ENCODE data around the gene PSMA7. TPM values are rescaled to one million over a fixed set of nuclear protein-coding genes. Genes with fewer than 3 reads are reported as not detected.

The PSMA7 gene
- polyA plus RNA-seq, 4 donors = 160 to 206 (median 170) TPM

DNA sequence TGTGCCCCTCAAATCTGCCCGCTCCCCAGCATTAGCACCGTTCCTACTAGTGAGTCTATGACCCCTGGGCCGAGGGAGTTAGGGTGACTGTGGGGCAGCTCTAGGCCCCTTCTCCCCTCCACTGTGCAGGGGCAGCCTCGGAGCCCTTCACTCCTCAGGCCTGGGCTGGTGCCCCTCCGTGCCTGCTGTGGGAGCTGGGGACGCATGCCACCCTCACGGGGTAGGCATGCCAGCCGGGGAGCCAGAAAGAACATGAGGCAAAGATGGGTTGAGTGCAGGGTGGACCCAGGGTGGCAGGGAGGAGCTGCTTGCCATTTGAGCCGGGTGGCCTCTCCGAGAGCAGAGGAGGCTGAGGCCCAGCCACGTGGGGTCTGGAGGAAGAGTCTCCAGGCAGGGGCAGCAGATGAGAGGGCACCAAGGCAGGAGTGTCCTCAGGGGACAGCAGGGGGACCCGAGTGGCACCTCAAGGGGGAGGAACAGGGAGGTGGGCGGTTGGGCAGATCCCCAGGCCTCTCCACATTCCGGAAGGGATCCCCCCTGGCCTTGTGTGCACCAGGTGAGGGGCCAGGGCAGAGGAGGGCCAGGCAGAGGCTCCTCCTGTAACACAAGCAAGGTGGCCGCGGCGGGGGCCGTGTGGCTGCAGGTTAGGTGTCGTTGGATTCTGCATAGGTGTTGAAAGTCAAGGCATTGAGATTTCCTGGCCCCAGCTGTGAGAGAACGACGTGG, 39.5 kb downstream of the PSMA7 start:
- no peak for DNase-seq (ENCODE audit: low read depth in 4 of 4, low spot score in 3 of 4)

DNA sequence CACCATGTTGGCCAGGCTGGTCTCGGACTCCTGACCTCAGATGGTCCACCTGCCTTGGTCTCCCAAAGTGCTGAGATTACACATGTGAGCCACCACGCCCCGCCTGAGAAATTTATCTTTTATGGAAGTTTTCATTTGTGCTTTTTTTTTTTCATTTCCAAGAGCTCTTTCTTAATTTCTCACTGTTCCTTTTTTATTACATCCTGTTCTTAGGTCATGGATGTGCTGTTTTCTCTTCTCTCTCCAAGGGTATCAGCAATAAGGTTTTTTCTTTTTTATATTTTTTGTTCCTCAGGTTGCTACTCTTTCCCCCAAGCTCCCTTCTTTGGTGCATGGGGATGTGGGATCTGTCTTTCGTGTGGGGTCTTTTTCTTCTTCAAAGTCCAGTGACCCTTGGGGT, 42.1 kb downstream of the PSMA7 start:
- DNase-seq (ENCODE audit: low read depth in 4 of 4, low spot score in 3 of 4) = no peak

DNA sequence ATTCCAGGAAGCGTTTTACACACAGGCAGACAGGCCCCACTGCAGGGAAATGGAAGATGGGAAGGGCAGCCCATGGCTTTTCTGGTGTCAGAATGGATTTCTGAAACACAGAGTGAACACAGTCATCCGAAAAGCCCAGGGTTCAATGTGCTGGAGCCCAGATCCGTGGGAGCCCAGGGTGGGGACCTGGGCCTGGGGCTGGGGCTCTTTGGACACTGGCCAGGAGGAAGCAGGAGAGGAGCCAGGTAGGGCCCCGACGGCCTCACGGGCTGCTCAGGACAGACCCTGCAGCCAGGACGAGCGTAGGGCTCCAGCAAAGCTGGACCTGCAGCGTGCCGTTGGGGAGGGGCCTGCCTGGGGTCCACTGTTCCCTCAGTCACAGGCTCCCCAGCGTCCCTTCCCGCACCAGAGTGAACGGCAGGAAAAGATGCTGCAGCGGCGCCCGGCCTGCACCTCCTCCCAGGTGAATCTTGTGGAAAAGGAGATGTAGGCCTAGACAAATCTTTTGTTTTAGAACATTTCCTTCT, 45.2 kb downstream of the PSMA7 start:
- no peak for DNase-seq (ENCODE audit: low read depth in 4 of 4, low spot score in 3 of 4)

DNA sequence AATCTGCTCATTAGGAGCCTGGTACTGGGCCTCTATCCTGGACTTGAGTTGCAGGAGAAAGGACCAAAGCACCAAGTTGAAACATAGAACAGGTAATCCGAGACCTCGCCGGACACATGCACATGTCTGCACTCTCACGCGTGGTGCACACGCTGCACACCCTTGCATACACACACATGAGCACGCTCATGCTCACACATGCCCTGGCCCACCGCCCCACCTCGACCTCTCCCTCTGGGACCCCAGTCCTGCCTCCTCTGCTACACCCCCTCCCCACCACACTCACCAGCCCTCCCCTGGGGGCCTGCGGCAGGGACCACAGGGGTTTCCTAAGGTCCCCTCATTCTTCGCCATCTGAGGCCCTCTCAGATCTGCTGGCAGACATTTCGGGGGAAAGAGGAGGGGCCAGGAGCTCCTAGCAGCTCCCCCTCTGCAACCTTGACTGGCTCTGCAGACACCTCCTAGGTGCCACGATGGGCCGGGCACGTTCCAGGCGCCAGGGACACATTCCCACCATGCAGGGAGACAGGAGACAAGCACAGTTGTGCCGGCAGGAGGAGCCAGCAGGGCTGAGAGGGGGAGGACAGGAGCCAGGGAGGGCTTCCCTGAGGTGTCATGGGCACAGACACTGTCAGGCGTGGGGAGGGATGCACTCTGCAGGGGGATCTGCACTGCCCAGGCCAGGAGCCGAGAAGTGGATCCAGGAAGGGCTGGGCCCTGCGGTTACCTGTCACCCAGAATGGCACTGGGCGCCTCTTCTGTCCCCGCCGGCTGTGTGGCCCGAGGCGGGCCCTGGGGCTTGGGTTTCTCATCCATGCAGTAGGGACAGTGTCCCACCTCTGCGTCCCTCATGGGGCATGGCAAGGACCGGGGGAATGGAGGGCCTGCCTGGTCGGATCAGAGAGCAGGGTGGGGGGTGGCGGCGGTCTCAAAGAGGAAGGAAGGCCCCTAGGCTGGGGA, 46.5 kb downstream of the PSMA7 start:
- DNase-seq (ENCODE audit: low read depth in 4 of 4, low spot score in 3 of 4) = no peak

DNA sequence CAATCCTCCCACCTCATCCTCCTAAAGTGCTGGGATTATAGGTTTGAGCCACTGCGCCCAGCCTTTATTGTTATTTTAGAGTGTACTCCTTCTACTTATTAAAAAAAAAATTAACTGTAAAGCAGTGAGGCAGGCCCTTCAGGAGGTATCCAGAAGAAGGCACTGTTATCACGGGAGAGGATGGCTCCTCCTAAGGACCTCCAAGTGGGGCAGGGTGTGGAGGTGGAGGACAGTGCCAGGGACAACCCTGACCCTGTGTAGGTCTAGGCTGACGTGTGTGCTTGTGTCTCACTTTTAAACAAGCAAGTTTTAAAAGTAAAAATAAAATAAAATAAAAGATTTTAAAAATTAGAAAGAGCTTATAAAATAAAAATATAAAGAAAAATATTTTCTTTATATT, 53.8 kb downstream of the PSMA7 start:
- DNase-seq (ENCODE audit: low read depth in 4 of 4, low spot score in 3 of 4) = no peak

DNA sequence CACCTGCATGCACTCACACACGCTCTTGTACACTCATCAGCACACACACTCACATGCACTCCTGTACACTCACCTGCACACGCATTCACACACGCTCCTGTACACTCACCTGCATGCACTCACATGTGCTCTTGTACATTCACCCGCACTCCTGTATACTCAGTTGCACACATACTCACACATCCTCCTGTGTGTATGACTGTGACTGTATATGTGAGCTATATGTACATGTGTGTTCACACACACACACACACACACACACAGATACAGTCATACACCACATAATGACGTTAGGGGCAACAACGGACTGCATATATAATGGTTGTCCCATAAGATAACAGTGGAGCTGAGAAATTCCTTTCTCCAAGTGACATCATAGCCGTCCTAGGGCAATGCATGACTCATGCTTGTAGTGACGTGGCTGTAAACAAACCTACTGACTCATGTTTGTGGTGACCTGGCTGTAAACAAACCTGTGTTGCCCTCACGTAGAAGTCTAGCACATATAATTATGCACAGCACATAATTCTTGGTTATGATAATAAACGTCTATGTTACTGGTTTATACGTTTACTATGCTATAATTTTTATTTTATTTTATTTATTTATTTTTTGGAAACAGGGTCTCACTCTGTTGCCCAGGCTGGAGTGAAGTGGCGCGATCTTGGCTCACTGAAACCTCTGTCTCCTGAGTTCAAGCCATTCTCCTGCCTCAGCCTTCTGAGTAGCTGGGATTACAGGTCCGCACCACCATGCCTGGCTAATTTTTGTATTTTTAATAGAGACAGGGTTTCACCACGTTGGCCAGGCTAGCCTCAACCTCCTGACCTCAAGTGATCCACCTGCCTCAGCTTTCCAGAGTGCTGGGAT, 54.7 kb downstream of the PSMA7 start:
- DNase-seq (ENCODE audit: low read depth in 4 of 4, low spot score in 3 of 4) = no peak

DNA sequence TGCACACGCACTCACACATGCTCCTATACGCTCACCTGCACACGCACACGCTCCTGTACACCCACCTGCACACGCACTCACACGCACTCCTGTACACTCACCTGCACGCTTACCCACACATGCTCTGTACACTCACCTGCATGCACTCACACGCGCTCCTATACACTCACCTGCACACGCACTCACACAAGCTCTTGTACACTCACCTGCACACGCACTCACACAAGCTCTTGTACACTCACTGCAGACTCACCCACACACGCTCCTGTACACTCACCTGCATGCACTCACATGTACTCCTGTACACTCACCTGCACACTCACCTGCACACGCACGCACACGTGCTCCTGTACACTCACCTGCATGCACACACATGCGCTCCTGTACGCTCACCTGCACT, 55.6 kb downstream of the PSMA7 start:
- no peak for DNase-seq (ENCODE audit: low read depth in 4 of 4, low spot score in 3 of 4)

DNA sequence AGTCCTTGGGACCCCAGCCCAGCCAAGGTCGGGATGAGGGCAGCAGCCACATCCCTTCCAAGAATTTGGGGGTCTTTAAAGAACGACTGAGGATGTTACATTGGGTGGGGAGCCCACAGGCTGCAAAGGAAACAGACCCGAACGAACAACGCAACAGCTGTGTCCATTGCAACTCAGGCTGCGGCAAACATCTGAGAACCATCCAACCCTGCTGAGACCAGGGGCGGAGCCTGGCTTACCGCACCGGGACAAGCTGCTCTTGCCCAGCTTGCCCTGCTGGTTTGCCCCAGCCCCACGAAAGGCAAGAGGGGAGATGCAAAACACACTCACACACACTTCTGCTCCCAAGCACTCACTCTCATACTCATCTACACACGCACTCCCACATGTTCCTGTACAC, 56.0 kb downstream of the PSMA7 start:
- no peak for DNase-seq (ENCODE audit: low read depth in 4 of 4, low spot score in 3 of 4)

Other genes starting within 250 kb of the PSMA7 start
- 10 to 100 TPM; 16.7 to 20.9 (median 17.7) TPM for gene TAF4, start 77.5 kb downstream of the PSMA7 start, polyA plus RNA-seq (ENCODE audit: insufficient read length in 4 of 4)
- gene LSM14B, start 20.9 kb downstream of the PSMA7 start, polyA plus RNA-seq (ENCODE audit: insufficient read length in 4 of 4) = 10 to 100 TPM; 52.0 to 55.8 (median 54.8) TPM
- gene SS18L1, start 375 bp upstream of the PSMA7 start, polyA plus RNA-seq (ENCODE audit: insufficient read length in 4 of 4) = 10 to 100 TPM; 17.3 to 22.9 (median 20.1) TPM
- gene MTG2, start 39.6 kb upstream of the PSMA7 start, polyA plus RNA-seq (ENCODE audit: insufficient read length in 4 of 4) = 10 to 100 TPM; 34.3 to 39.2 (median 36.8) TPM
- under 1 TPM in 3 of 4 donors, not detected in 1; 0.06 to 0.25 (median 0.16) TPM for gene HRH3, start 76.9 kb upstream of the PSMA7 start, polyA plus RNA-seq (ENCODE audit: insufficient read length in 4 of 4)
- 10 to 100 TPM; 30.2 to 38.4 (median 34.5) TPM for gene OSBPL2, start 95.1 kb upstream of the PSMA7 start, polyA plus RNA-seq (ENCODE audit: insufficient read length in 4 of 4)
- gene ADRM1, start 159.6 kb upstream of the PSMA7 start, polyA plus RNA-seq (ENCODE audit: insufficient read length in 4 of 4) = 10 to 100 TPM; 47.3 to 68.7 (median 48.4) TPM
- gene LAMA5, start 223.9 kb upstream of the PSMA7 start, polyA plus RNA-seq (ENCODE audit: insufficient read length in 4 of 4) = 100 to 1,000 TPM; 104 to 196 (median 133) TPM
- 1,000 to 10,000 TPM in 1 of 4 donors, 100 to 1,000 TPM in 3; 692 to 1,041 (median 746) TPM for gene RPS21, start 243.7 kb upstream of the PSMA7 start, polyA plus RNA-seq (ENCODE audit: insufficient read length in 4 of 4)

Data from right renal pelvis (tissue), 4 donors.